ENCODE data around the gene SCNM1.

SCNM1 gene

DNA sequence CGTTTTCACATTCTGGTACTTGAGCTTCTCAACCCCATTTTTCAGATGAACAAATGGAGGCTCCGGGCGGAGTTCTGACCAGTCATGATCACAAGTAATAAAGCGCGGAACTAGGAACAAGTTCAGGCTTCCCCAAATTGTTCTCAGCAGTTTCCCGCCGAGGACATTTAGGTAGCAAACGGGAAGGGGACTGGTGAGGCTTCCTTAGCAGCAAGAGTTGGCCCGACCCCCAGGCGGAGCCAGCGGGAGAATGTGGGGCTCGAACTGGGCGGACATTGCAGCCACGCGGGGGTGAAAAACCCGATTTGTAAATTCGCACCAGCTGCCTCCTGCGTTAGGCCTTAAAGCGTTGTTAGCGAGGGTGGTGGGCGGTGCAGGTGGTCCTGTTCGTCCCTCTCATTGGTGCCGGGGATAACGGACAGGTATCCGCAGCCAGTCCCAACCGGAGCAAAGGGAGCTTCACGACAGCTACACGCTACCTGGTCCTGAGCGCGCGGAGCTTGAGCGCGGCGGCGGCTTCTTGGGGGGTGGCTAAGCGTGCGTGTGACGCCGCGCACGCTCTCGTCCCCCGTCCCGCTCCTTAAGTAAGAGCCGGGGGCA is 34.9 kb upstream of the SCNM1 start:
- peak; percentile 79 for DNase-seq
- H2BK5ac ChIP-seq (ENCODE audit: low read depth, low read length, poor library complexity, severe bottlenecking), result no peak overlapping the region
- no peak overlapping the region for H3K4ac ChIP-seq (ENCODE audit: low read depth in 1 of 2, low read length in 2 of 2)
- H4K91ac ChIP-seq (ENCODE audit: low read length), result no peak overlapping the region
- H2BK120ac ChIP-seq (ENCODE audit: low read depth, low read length), result no peak overlapping the region
- H2BK15ac ChIP-seq (ENCODE audit: low read depth, poor library complexity, severe bottlenecking), result no peak overlapping the region
- H3K23ac ChIP-seq (ENCODE audit: low read length in 2 of 2), result peak overlapping the region in 1 of 2 experiments; percentile 6
- H3K4me1 ChIP-seq (ENCODE audit: control insufficient read depth, insufficient read depth, low read depth, low read length), result peaks cover 7% of the 10 kb centered on the region
- H3K18ac ChIP-seq (ENCODE audit: low read depth in 1 of 2, low read length in 2 of 2), result peak overlapping the region in 1 of 2 experiments; percentile 50
- H3K27ac ChIP-seq (ENCODE audit: low read length, poor library complexity, severe bottlenecking), result no peak overlapping the region
- no peak overlapping the region for H3K14ac ChIP-seq (ENCODE audit: low read length in 2 of 2)
- H2AK5ac ChIP-seq (ENCODE audit: low read length, severe bottlenecking), result no peak overlapping the region
- H3K36me3 ChIP-seq (ENCODE audit: control insufficient read depth in 1 of 2, insufficient read depth in 2 of 2, low read depth in 1 of 2, low read length in 2 of 2), result peaks cover 7 to 41% of the 10 kb centered on the region in 2 experiments
- peak overlapping the region; percentile 89 for H2AFZ ChIP-seq (ENCODE audit: low read depth, low read length)
- no peaks in the 10 kb centered on the region for H3K79me1 ChIP-seq (replicated peaks; ENCODE audit: low read length, poor library complexity, severe bottlenecking)
- no peaks in the 10 kb centered on the region for H3K9me3 ChIP-seq (ENCODE audit: control insufficient read depth, low read length)
- 14% methylated on average over 45 of the region's 45 CpGs for WGBS
- peak overlapping the region; percentile 64 for H4K8ac ChIP-seq (ENCODE audit: low read length)
- peaks cover 0 to 25% of the 10 kb centered on the region in 2 experiments for H3K27me3 ChIP-seq (ENCODE audit: control insufficient read depth in 1 of 2, insufficient read depth in 1 of 2, low read length in 2 of 2)
- H2BK12ac ChIP-seq (ENCODE audit: low read length in 2 of 2), result no peak overlapping the region
- no peak overlapping the region for H3K4me2 ChIP-seq (ENCODE audit: low read length, poor library complexity, severe bottlenecking)
- peak overlapping the region; percentile 57 for H3K9ac ChIP-seq (ENCODE audit: low read length)
- H3K4me3 ChIP-seq (ENCODE audit: insufficient read depth in 1 of 2, low read depth in 1 of 2, low read length in 2 of 2), result peak overlapping the region in 1 of 2 experiments; percentile 67

DNA sequence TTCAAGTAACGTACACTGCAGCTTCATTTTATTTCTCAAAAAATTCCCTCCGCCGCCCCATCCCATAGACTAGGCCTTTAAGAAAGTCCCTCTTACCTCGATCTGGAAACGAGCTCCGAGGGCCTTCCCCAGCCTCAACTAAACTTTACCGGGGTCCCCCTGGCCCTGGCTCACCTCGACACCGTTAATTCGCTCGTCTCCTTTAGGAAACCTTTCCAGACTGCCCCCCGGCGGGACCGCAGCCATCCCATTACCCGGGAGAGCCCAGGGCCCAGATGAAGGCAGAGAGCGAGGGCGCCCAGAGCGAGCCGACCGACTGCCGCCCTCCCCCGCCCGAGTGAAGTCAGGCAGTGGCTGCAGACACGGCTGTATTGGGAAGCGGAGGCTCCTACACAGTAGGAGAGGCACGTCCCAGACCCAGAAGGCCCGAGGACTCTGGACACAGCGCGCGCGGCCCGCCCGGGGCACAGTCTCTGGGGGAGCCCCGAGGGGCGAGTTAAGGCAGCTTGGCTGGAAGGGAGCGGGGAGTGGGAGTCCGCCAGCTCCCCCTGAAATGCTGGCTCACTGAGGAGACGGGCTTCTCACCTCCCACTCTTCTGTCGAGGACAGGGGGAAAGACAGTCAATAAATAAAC is 34.1 kb upstream of the SCNM1 start:
- H3K14ac ChIP-seq (ENCODE audit: low read length in 2 of 2), result no peak overlapping the region
- no peak overlapping the region for H4K91ac ChIP-seq (ENCODE audit: low read length)
- H3K4me1 ChIP-seq (ENCODE audit: control insufficient read depth, insufficient read depth, low read depth, low read length), result peaks cover 7% of the 10 kb centered on the region
- no peak overlapping the region for H3K27ac ChIP-seq (ENCODE audit: low read length, poor library complexity, severe bottlenecking)
- peak; percentile 44 for DNase-seq
- H3K9me3 ChIP-seq (ENCODE audit: control insufficient read depth, low read length), result no peaks in the 10 kb centered on the region
- no peak overlapping the region for H2BK120ac ChIP-seq (ENCODE audit: low read depth, low read length)
- H4K8ac ChIP-seq (ENCODE audit: low read length), result peak overlapping the region; percentile 38
- H3K4me2 ChIP-seq (ENCODE audit: low read length, poor library complexity, severe bottlenecking), result no peak overlapping the region
- peak overlapping the region in 1 of 2 experiments; percentile 50 for H3K4ac ChIP-seq (ENCODE audit: low read depth in 1 of 2, low read length in 2 of 2)
- H3K4me3 ChIP-seq (ENCODE audit: insufficient read depth in 1 of 2, low read depth in 1 of 2, low read length in 2 of 2), result peak overlapping the region in 1 of 2 experiments; percentile 67
- no peak overlapping the region for H2BK12ac ChIP-seq (ENCODE audit: low read length in 2 of 2)
- H3K9ac ChIP-seq (ENCODE audit: low read length), result peak overlapping the region; percentile 57
- H2BK5ac ChIP-seq (ENCODE audit: low read depth, low read length, poor library complexity, severe bottlenecking), result no peak overlapping the region
- no peak overlapping the region for H2AK5ac ChIP-seq (ENCODE audit: low read length, severe bottlenecking)
- WGBS, result 18% methylated on average over 39 of the region's 39 CpGs
- peaks cover 6 to 48% of the 10 kb centered on the region in 2 experiments for H3K36me3 ChIP-seq (ENCODE audit: control insufficient read depth in 1 of 2, insufficient read depth in 2 of 2, low read depth in 1 of 2, low read length in 2 of 2)
- peak overlapping the region; percentile 57 for H2BK15ac ChIP-seq (ENCODE audit: low read depth, poor library complexity, severe bottlenecking)
- H2AFZ ChIP-seq (ENCODE audit: low read depth, low read length), result peak overlapping the region; percentile 81
- H3K27me3 ChIP-seq (ENCODE audit: control insufficient read depth in 1 of 2, insufficient read depth in 1 of 2, low read length in 2 of 2), result peaks cover 0 to 25% of the 10 kb centered on the region in 2 experiments
- H3K23ac ChIP-seq (ENCODE audit: low read length in 2 of 2), result peak overlapping the region in 1 of 2 experiments; percentile 36
- H3K79me1 ChIP-seq (replicated peaks; ENCODE audit: low read length, poor library complexity, severe bottlenecking), result no peaks in the 10 kb centered on the region
- peak overlapping the region; percentile 57 to 71 for H3K18ac ChIP-seq (ENCODE audit: low read depth in 1 of 2, low read length in 2 of 2)

DNA sequence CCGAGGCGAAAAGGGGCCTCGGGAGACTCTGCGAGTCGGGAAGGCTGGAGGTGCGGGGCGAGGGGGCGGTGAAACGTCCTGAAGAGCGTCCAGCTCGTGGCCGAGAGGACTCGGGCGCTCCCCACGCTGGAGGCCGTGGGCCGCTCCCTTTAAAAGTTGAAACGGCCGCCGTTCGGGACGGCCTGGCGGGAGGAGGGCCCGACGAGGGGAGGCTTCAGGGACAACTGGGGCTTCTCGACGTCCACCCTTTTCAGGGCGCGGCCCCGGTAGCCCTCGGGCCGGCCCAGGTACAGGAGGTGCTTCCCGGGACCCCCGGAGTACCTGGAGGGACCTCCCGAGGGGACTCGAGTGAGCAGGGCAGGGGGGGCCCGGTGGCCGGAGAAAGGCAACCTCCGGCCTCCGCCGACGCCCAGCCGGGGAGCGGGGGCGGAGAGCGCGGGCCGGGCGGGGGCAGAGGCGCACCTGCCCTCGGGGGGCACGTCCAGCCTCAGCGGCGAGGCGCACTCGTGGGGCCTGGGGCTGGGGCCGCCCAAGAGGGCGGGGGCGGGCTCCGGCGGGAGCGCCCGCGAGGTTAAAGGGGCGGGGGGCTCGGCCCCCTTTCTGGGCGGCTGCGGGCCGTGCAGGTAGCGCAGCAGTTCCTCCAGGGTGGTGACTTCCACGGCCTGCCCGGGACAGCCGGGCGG is 33.5 kb upstream of the SCNM1 start:
- Histone ChIP-seq H3K9ac (ENCODE audit: low read length) (peak overlapping the region; percentile 57), H2BK12ac (ENCODE audit: low read length in 2 of 2) (no peak overlapping the region), H3K27me3 (ENCODE audit: control insufficient read depth in 1 of 2, insufficient read depth in 1 of 2, low read length in 2 of 2) (peaks cover 0 to 25% of the 10 kb centered on the region in 2 experiments), H3K4me1 (ENCODE audit: control insufficient read depth, insufficient read depth, low read depth, low read length) (peaks cover 7% of the 10 kb centered on the region), H3K27ac (ENCODE audit: low read length, poor library complexity, severe bottlenecking) (no peak overlapping the region), H2BK5ac (ENCODE audit: low read depth, low read length, poor library complexity, severe bottlenecking) (no peak overlapping the region), H3K4ac (ENCODE audit: low read depth in 1 of 2, low read length in 2 of 2) (no peak overlapping the region), H3K36me3 (ENCODE audit: control insufficient read depth in 1 of 2, insufficient read depth in 2 of 2, low read depth in 1 of 2, low read length in 2 of 2) (peaks cover 6 to 52% of the 10 kb centered on the region in 2 experiments), H3K23ac (ENCODE audit: low read length in 2 of 2) (no peak overlapping the region), H2BK15ac (ENCODE audit: low read depth, poor library complexity, severe bottlenecking) (no peak overlapping the region), H2AFZ (ENCODE audit: low read depth, low read length) (no peak overlapping the region), H3K4me3 (ENCODE audit: insufficient read depth in 1 of 2, low read depth in 1 of 2, low read length in 2 of 2) (peak overlapping the region in 1 of 2 experiments; percentile 67), H4K8ac (ENCODE audit: low read length) (peak overlapping the region; percentile 67), H3K79me1 (replicated peaks; ENCODE audit: low read length, poor library complexity, severe bottlenecking) (no peaks in the 10 kb centered on the region), H2BK120ac (ENCODE audit: low read depth, low read length) (no peak overlapping the region), H2AK5ac (ENCODE audit: low read length, severe bottlenecking) (no peak overlapping the region), H3K9me3 (ENCODE audit: control insufficient read depth, low read length) (no peaks in the 10 kb centered on the region), H3K18ac (ENCODE audit: low read depth in 1 of 2, low read length in 2 of 2) (no peak overlapping the region), H4K91ac (ENCODE audit: low read length) (no peak overlapping the region), H3K4me2 (ENCODE audit: low read length, poor library complexity, severe bottlenecking) (no peak overlapping the region), H3K14ac (ENCODE audit: low read length in 2 of 2) (no peak overlapping the region)
- no peak for DNase-seq
- WGBS, result 41% methylated on average over 45 of the region's 74 CpGs

Measured in mesenchymal stem cell (in vitro differentiated cells and primary cell).